ENCODE results near the gene PHTF1.

GRCh38 chr1:113763661-113764060 lies 4.4 kb upstream of the PHTF1 start:
- TF ChIP-seq CTCF (IDR thresholded peaks at IDR 0.05) (no peak), POLR2A (IDR thresholded peaks at IDR 0.05) (no peak)
